ENCODE data around the gene OR10G4.

OR10G4 gene

GRCh38 chr11:124012697-124013096, at the start of gene OR10G4:
Gene OR10G4, plus strand, starts transcription at chr11:124012997. Its CDS starts 2,578 bp downstream, at chr11:124015575.
- TF ChIP-seq EP300 (IDR thresholded peaks at IDR 0.05; ENCODE audit: borderline replicate concordance) (no peak), TCF12 (IDR thresholded peaks at IDR 0.05; ENCODE audit: low read depth) (no peak), TAF1 (IDR thresholded peaks at IDR 0.05; ENCODE audit: low read depth) (no peak), ZBTB7A (IDR thresholded peaks at IDR 0.05; ENCODE audit: low read depth) (no peak), CEBPB (IDR thresholded peaks at IDR 0.05) (no peak), MAX (IDR thresholded peaks at IDR 0.05) (no peak), FOXM1 (IDR thresholded peaks at IDR 0.05; ENCODE audit: borderline replicate concordance, low read depth) (no peak), YY1 (IDR thresholded peaks at IDR 0.05; ENCODE audit: low read depth) (no peak), USF1 (IDR thresholded peaks at IDR 0.05) (no peak), EGR1 (IDR thresholded peaks at IDR 0.05) (no peak), CREB1 (IDR thresholded peaks at IDR 0.05; ENCODE audit: low read depth) (no peak), RAD21 (IDR thresholded peaks at IDR 0.05; ENCODE audit: low read depth) (no peak), TEAD4 (IDR thresholded peaks at IDR 0.05) (no peak), NFIC (IDR thresholded peaks at IDR 0.05) (no peak), REST (IDR thresholded peaks at IDR 0.05; ENCODE audit: low read depth) (no peak)

GRCh38 chr11:123973816-123974215, 39.0 kb upstream of the OR10G4 start:
- no peak for TF ChIP-seq YY1 (IDR thresholded peaks at IDR 0.05; ENCODE audit: low read depth)
- no peak for TF ChIP-seq EGR1 (IDR thresholded peaks at IDR 0.05)
- no peak for TF ChIP-seq MAX (IDR thresholded peaks at IDR 0.05)
- no peak for TF ChIP-seq TEAD4 (IDR thresholded peaks at IDR 0.05)

- TF ChIP-seq MAX (IDR thresholded peaks at IDR 0.05), result no peak
- TF ChIP-seq TAF1 (IDR thresholded peaks at IDR 0.05; ENCODE audit: low read depth), result no peak
- TF ChIP-seq FOXM1 (IDR thresholded peaks at IDR 0.05; ENCODE audit: borderline replicate concordance, low read depth), result no peak
- no peak for TF ChIP-seq REST (IDR thresholded peaks at IDR 0.05; ENCODE audit: low read depth)
- TF ChIP-seq NFIC (IDR thresholded peaks at IDR 0.05), result no peak
- no peak for TF ChIP-seq USF1 (IDR thresholded peaks at IDR 0.05)
- no peak for TF ChIP-seq CEBPB (IDR thresholded peaks at IDR 0.05)
- TF ChIP-seq ZBTB7A (IDR thresholded peaks at IDR 0.05; ENCODE audit: low read depth), result no peak
- TF ChIP-seq CREB1 (IDR thresholded peaks at IDR 0.05; ENCODE audit: low read depth), result no peak
- TF ChIP-seq TEAD4 (IDR thresholded peaks at IDR 0.05), result no peak
- TF ChIP-seq EP300 (IDR thresholded peaks at IDR 0.05; ENCODE audit: borderline replicate concordance), result no peak
- TF ChIP-seq YY1 (IDR thresholded peaks at IDR 0.05; ENCODE audit: low read depth), result no peak
- no peak for TF ChIP-seq RAD21 (IDR thresholded peaks at IDR 0.05; ENCODE audit: low read depth)
- TF ChIP-seq TCF12 (IDR thresholded peaks at IDR 0.05; ENCODE audit: low read depth), result no peak
- TF ChIP-seq EGR1 (IDR thresholded peaks at IDR 0.05), result no peak
Observed at GRCh38 chr11:123976770-123977560, 35.8 kb upstream of the OR10G4 start.

GRCh38 chr11:123977731-123978347, 35.0 kb upstream of the OR10G4 start, which contains the start of gene OR10S1:
Gene OR10S1, minus strand, starts transcription at chr11:123977781. Its CDS starts 117 bp downstream, at chr11:123977664.
- TF ChIP-seq FOXM1 (IDR thresholded peaks at IDR 0.05; ENCODE audit: borderline replicate concordance, low read depth) (no peak), USF1 (IDR thresholded peaks at IDR 0.05) (no peak), MAX (IDR thresholded peaks at IDR 0.05) (no peak), CEBPB (IDR thresholded peaks at IDR 0.05) (no peak), RAD21 (IDR thresholded peaks at IDR 0.05; ENCODE audit: low read depth) (no peak), TCF12 (IDR thresholded peaks at IDR 0.05; ENCODE audit: low read depth) (no peak), CREB1 (IDR thresholded peaks at IDR 0.05; ENCODE audit: low read depth) (no peak), NFIC (IDR thresholded peaks at IDR 0.05) (no peak), TAF1 (IDR thresholded peaks at IDR 0.05; ENCODE audit: low read depth) (no peak), REST (IDR thresholded peaks at IDR 0.05; ENCODE audit: low read depth) (no peak), EGR1 (IDR thresholded peaks at IDR 0.05) (no peak), TEAD4 (IDR thresholded peaks at IDR 0.05) (no peak), ZBTB7A (IDR thresholded peaks at IDR 0.05; ENCODE audit: low read depth) (no peak), EP300 (IDR thresholded peaks at IDR 0.05; ENCODE audit: borderline replicate concordance) (no peak), YY1 (IDR thresholded peaks at IDR 0.05; ENCODE audit: low read depth) (no peak)
